Ramos (cell line): ENCODE results near the gene EVI5.
"Not testable (repeated sequence)": the region's sequence is repeated elsewhere in the genome, so short reads cannot be mapped to it uniquely, and the experiment has no call there.

ENCODE experiments used
- in situ Hi-C: fragments of 300-500 bp; cut with MboI; formaldehyde crosslinking; loops from one replicate; pipeline ENCODE4 v1.14.3; 2022; ENCODE audit warnings: low sequenced_read_pairs; ENCODE audit not compliant: unreplicated experiment

EVI5 gene

DNA sequence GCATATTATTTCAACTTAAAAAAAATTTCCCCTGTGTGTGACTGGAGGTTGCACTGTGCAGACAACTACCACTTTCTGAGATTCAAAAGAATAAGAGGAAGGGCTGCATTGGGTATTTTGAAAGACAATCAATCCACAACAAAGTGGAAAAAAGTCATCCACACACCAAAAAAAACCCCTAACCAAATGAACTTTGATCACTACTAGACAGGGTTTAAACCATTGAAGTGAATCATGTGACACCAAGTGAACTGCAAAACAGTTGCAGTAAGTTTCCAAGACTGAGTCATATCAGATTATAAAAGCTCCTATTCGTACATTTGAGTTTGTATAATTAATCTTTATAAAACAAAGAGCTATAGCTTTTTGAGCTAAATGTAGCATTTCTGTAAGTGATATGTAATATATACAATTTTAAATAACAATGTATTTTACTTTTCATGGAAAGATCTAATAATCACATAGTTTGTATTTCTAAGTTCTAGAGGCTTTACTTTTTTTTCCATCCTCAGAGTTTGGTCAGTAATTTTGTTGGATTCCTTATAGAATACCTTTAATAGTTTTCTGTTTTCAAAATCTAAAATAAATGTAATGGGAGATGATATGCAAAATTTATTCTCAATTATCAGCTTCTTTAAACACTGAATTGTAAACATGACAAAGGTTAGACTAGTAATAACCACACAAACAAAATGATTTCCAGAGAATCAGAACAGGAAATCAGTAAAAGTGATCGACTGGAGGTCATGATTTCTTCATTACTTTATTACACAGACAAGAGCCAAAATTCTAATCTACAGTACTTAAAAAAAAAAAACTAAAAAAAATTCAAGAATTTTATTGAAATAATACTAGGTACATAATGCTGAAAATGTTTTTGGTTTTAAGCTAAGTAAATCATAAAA is 247.7 kb downstream of the EVI5 start:
- in situ Hi-C loops: no loop called here

DNA sequence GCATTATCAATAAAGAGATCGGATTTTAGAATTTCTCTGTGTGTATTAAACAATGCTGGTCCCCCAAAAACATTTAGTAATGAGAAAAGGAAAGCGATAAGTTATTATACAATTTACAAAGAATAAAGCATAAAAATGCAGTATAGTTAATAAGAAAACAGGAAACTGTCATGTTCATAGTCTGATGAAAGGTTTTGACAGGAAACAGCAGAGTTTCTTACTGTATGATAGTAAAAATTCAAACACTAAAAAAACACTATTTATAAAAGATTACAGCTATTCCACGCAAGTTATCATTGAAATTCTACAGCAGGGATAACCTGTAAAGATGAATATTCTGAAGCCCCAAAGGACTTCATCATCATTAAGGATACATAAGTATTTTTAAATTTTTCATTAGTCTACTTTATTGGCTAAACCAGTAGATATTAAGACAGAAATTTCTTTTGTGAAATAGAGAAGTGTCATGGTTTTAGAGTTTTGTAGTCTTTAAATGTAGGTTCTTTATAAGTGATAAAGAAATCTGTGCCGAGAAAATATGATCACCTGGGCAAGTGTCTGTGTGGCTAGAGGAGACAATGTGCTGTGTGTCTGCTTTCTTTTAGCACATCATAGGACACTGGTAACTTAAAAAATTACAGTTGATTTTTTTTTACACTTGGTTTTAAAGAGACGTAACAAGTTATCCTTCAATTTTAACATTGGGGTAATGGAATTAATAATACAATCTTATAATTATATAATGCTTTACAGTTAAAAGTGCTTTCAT is 248.5 kb downstream of the EVI5 start:
- in situ Hi-C loops: no loop called here

DNA sequence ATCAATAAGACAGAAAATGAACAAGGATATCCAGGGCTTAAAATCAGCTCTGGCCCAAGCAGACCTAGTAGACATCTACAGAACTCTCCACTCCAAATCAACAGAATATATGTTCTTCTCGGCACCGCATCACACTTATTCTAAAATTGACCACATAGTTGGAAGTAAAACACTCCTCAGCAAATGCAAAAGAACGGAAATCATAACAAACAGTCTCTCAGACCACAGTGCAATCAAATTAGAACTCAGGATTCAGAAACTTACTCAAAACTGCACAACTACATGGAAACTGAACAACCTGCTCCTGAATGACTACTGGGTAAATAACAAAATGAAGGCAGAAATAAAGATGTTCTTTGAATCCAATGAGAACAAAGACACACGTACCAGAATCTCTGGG is 252.5 kb downstream of the EVI5 start:
- in situ Hi-C loops: not testable (repeated sequence)

DNA sequence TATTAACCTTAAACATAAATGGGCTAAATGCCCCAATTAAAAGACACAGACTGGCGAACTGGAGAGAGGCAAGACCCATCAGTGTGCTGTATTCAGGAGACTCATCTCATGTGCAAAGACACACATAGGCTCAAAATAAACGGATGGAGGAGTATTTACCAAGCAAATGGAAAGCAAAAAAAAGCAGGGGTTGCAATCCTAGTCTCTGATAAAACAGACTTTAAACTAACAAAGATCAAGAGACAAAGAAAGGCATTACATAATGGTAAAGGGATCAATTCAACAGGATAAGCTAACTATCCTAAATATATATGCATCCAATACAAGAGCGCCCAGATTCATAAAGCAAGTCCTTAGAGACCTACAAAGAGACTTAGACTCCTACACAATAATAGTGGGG is 253.0 kb downstream of the EVI5 start:
- in situ Hi-C loops: not testable (repeated sequence)

DNA sequence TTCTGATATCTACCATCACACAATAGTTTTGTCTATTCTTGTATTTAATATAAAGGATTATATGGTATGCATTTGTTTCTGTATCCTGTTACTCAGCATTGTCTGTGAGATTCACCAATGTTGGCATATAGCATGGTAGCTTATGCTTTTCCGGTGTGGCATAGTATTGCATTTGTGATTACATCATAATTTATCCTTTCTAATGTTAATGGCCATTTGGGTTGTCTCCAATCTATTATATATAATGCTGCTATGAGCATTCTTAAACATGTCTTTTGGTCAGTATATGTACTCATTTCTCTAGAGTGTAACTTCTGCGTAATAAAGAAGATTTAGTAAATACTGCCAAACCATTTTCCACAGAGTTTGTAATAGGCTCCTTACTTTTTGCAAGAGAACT is 257.2 kb downstream of the EVI5 start:
- in situ Hi-C loops: no loop called here

DNA sequence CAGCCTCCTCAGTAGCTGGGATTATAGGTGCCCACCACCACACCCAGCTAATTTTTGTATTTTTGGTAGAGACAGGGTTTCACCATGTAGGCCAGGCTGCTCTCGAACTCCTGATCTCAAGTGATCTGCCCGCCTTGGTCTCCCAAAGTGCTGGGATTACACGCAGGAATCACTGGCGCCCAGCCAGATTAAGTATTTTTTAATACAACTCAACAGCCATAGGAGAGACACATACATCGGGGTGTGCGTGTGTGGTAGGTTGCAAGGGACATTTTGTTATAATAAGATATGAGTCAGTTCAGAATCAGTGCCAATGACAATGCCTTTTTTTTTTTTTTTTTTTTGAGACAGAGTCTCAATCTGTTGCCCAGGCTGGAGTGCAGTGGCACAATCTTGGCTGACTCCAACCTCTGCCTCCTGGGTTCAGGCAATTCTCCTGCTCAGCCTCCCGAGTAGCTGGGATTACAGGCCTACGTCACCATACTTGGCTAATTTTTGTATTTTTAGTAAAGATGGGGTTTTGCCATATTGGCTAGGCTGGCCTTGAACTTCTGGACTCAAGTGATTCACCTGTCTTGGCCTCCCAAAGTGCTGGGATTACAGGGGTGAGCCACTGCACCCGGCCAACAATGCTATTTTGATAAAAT is 259.8 kb downstream of the EVI5 start:
- in situ Hi-C loops: not testable (repeated sequence)

DNA sequence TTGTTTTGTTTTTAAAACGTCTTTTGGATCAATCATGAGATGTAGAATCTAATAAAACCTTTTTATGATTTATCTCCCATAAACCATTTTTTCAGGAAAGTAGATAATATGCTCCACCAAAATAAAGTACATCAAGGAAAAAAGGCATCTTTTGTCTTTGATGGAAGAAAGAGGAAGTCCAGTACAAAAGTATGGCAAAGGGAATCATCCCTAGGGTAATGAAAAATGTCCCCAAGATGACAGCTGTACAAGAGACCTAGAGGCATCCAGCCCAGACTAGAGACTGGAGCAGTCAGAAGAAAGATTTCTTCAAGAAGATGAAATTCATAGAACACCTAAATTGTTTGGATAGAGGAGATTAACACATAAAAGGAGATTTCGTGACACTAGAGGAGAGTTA is 265.9 kb downstream of the EVI5 start:
- in situ Hi-C loops: no loop called here

DNA sequence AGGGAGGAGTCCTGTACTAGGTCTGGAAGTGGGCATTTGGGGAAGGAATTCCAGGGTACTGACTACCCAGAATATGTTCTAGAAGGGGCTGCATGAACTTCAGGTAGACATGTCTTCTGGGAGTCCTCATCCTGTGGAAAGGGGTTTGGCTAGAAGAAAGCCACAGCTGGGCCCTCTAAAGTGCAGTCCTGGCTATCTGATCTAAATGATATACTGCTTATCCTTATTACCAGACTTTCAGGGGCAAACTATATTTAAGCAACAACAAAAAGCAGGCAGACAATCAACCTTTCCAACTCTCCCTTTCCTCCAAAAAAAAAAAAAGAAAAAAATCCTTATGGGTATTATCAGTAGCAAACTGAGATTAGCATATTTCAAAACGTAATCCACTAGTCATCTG is 268.3 kb downstream of the EVI5 start:
- in situ Hi-C loops: no loop called here

DNA sequence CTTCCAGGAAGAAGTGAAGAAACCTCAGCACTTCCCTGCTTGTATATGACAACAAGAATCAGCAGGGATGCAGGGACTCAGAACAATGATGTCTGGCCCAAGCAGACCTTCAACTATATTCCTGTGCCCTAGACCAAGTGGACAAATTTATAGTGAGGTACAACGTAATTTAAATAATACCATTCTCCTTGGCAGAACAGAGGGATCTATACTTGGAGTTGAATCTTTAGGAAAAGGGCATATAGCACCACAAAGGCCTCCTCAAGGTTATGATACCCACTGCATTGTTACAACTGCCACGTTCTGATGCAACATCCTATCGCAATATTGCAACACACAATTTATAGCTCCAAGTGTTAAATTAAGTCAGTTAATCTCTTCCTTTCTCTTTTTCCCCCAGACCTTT is 269.1 kb downstream of the EVI5 start:
- in situ Hi-C loops: no loop called here

DNA sequence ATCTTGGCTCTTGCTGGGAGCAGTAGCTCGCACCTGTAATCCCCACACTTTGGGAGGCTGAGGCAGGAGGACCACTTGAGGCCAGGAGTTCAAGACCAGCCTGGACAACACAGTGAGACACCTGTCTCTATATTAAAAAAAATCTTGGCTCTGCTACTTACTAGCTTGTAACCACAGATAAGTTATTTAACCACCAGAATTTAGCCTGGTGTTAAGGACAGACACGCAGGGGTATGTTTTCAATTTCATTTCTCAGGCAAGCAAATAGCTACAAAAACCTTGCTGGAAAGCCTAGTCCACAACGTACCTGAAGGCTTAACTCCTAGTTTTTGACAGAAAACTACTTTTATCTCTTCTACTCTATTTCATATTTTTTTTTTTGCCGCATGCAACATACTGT is 273.4 kb downstream of the EVI5 start:
- in situ Hi-C loops: no loop called here

DNA sequence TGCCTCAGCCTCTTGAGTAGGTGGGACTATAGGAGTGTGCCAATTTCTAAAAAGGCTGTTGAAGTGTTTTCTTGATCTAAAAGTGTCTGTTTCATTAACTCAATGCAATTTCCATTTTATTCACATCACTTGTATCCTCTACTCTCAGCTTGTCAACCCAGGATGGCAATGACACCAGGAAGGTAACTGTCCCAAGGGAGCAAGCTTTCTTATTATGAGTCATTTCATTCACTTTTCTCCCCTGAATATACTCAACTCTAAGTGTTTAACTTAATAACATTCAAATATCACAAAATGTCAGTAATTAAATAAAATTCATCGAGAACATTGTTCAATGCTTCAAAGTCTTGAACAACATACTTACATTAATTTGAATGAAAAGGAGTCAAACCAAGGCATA is 275.3 kb downstream of the EVI5 start:
- in situ Hi-C loops: no loop called here

DNA sequence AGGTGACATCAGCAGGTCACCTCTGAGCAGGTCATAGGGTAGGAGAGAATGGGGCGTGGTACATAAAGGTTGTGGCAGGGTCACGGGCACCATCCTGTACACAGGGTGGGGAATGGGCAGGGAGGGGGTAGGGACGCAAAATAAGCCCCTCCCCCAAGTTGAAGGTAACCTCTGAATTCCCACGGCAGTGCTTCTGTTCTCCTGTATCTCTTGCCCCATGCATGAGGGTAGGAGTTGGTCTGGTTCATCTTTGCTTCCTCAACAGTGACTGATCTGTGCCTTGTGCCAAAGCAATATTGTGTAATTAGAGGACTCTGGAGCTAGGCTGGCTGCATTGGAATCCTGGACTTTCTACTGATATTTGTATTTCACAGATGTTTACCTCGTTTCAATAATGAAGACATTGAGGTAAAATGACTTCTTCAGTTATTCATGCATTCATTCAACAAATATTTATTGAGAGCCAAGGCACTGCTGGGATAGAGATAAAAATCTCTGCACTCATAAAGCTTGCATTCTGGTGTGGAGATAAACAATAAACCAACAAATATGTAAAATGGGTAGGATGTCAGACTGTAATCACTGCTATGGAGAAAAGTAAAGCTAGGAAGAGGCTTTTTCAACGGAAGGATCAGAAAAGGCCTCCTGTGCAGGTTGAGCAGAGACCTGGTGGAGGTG is 279.8 kb downstream of the EVI5 start:
- in situ Hi-C loops: no loop called here

DNA sequence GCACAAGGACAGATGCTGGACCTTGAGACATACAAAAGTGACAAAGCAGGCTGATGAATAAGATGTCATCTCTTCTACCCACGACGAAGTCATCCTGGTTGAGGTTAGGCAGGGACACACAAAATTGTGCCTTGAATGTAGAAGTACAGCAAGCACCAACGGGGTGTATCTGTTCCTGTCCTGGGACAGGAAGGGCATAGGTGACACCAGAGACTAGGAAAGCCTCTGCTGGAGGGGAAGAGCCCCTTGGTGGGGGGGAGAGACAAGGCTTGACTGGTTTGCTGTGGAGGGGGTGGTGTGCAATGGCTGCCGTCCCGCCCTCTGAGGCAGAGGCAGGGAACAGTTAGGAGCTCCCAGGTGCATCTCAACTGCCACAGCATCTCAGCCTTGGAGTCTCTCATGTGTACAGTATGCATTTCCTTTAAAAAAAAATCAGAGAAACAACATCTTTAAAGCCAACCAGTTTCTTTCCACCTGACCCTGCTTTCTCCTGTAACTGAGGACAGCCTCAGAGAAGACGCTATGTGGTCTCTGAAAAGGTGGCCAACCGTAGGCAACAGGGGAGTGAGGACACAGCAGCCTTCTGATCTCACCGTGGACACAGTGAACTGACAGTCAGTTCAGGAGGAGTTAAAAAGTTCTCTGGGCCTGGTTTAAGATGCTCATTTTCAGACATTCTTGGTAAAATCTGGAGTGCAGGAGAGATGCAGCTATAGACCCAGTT is 280.5 kb downstream of the EVI5 start:
- in situ Hi-C loops: no loop called here

DNA sequence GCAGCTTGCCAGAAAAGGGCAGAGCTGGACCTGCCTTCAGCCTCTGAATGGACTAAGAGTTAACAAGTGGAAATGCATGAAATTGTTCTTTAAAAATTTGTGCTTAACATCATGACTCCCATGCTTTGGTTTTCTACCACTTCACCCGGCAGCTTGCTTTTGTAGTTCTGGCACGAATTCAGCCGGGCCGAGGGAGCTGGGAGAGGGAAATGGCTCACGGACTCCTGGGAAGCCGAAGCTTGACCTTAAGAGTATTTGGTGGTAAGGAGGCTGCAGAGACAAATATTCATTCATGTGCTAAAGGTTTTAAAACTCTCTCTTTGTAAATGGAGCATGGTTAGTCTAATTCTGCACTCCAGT is 281.0 kb downstream of the EVI5 start:
- in situ Hi-C loops: no loop called here

DNA sequence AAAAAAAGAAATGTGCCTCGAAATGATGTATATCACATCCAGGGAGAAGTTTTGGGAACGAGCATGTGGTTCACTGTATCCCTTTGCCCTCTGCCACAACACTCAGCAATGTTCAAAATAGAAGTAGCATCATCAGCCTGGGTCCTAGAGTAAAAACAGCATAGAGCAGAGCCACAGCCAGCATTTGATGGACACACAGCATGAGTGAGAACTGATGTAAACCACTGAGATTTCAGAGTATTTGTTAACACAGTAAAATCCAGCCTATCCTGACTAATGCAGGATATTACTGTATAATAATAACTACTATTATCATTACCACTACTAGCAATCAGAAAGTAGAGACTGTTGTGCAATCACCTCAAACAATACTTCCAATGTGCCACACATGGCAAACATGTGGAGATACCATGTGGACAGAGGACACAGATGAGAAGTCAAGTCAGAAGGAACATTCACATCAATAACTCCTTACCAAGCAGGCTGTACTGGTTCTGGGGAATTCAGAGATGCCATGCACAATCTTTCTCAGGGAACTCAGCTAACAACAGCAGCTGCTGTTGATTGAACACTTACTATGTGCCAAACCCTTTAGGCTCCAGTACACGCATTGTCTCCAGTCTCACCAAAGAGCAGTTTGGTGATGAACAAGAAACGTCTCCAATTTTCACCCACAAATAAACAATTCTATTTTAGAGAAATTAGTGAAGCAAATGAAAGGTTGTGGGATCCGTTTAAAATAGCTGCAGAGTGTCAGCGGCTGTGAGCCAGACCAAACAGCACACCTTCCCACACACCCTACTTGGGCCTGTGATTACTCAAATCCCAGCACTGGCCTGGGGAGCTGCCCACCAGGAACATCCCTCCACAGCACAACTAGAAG is 281.6 kb downstream of the EVI5 start:
- in situ Hi-C loops: no loop called here

DNA sequence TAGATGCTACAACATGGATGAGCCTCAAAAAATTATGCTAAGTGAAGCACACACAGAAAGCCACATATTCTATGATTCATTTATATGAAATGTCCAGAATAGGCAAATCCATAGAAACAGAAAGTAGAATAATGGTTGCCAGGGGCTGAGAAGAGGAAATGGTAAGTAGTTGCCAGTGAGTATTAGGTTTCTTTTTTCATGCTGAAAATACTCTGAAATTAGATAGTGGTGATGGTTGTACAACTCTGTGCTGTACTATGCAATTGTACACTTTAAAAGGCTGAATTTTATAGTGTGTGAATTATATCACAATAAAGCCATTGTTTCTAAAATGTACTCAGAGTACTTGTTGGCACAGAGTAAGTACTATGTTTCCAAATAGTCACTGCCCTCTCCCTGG is 282.7 kb downstream of the EVI5 start:
- in situ Hi-C loops: no loop called here

DNA sequence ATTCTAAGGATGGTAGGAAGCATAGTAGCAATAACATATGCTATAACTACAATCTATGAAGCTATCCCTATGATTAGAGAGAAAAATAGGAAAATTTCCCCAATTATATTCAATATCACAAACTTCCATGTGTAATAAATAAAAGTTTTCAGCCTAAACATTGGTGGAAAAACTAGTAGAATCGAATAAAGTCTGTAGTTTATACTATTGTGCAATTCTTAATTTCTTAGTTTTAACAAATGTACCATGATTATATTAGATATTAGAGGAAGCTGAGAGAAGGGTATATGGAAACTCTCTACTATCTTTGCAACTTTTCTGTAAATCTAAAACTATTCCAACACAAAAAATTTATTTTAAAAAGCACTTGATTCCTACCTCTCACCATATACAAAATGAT is 284.4 kb downstream of the EVI5 start:
- in situ Hi-C loops: no loop called here

DNA sequence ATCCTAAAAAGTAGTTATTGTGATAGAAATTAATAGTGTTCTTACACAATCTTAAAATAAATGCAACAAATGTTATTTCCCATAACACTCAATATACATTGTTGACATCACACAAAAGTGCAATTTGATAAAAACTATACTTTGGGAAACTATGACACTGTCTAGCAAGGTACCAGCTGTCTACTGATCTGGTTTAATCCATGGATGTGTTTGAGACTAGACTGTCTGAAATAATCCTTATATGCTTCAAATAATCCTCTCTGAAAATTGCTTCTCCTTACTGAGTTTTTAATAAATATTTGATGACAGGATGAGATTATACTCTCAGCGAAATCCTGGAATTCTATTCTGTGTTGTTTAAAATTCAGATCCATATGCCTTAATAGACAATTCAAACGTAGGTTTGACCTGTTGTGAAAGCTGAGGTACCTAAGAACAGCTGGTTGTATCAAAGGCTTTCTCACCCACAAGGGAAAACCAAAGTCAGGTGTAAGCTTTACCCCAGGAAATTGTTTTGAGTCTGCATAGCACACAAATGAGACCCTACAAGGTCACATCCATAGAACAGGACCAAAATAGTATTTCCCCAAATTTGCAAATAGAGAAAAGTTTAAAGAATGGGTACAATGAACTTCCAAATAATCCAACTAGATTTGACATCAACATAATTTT is 289.4 kb downstream of the EVI5 start:
- in situ Hi-C loops: no loop called here
